ENCODE data around the gene BABAM1. TPM values are rescaled to one million over a fixed set of nuclear protein-coding genes. Genes with fewer than 3 reads are reported as not detected.

The BABAM1 gene
- 166 and 237 TPM in 2 replicates for total RNA-seq (2014; rRNA removed; shearing (Covaris generic))

GRCh38 chr19:17266975-17267788 lies at the start of gene BABAM1:
Gene BABAM1, plus strand, starts transcription at chr19:17267443. Its CDS starts 1,364 bp downstream, at chr19:17268807.
- in situ Hi-C loops (cut with HindIII; ENCODE audit: low sequenced_read_pairs), result no loop called here
- peak; percentile 100 for DNase-seq (ENCODE audit: low spot score)

- no peak for DNase-seq (ENCODE audit: low spot score)
- in situ Hi-C loops (cut with HindIII; ENCODE audit: low sequenced_read_pairs), result no loop called here
Observed at GRCh38 chr19:17219286-17219685, 48.0 kb upstream of the BABAM1 start.

- DNase-seq (ENCODE audit: low spot score), result no peak
- in situ Hi-C loops (cut with HindIII; ENCODE audit: low sequenced_read_pairs), result no loop called here
Observed at GRCh38 chr19:17220207-17220758, 47.0 kb upstream of the BABAM1 start.

GRCh38 chr19:17225053-17225452 lies 42.2 kb upstream of the BABAM1 start:
- no peak for DNase-seq (ENCODE audit: low spot score)
- in situ Hi-C loops (cut with HindIII; ENCODE audit: low sequenced_read_pairs), result no loop called here

GRCh38 chr19:17226002-17226933 lies 41.0 kb upstream of the BABAM1 start, which contains the start of gene OCEL1:
Gene OCEL1, plus strand, starts transcription at chr19:17226226. Its CDS starts 22 bp downstream, at chr19:17226248.
- DNase-seq (ENCODE audit: low spot score), result peak; percentile 99
- in situ Hi-C loops (cut with HindIII; ENCODE audit: low sequenced_read_pairs), result no loop called here

- in situ Hi-C loops (cut with HindIII; ENCODE audit: low sequenced_read_pairs), result no loop called here
- no peak for DNase-seq (ENCODE audit: low spot score)
Observed at GRCh38 chr19:17227798-17228367, 39.4 kb upstream of the BABAM1 start.

GRCh38 chr19:17229890-17230289 lies 37.4 kb upstream of the BABAM1 start:
- no peak for DNase-seq (ENCODE audit: low spot score)
- in situ Hi-C loops (cut with HindIII; ENCODE audit: low sequenced_read_pairs), result no loop called here

- in situ Hi-C loops (cut with HindIII; ENCODE audit: low sequenced_read_pairs), result no loop called here
- no peak for DNase-seq (ENCODE audit: low spot score)
Observed at GRCh38 chr19:17232258-17232657, 35.0 kb upstream of the BABAM1 start.

GRCh38 chr19:17234911-17235299 lies 32.3 kb upstream of the BABAM1 start:
- DNase-seq (ENCODE audit: low spot score), result peak; percentile 68
- in situ Hi-C loops (cut with HindIII; ENCODE audit: low sequenced_read_pairs), result no loop called here

- in situ Hi-C loops (cut with HindIII; ENCODE audit: low sequenced_read_pairs), result no loop called here
- DNase-seq (ENCODE audit: low spot score), result peak; percentile 77
Observed at GRCh38 chr19:17235300-17235970, 31.8 kb upstream of the BABAM1 start.

- in situ Hi-C loops (cut with HindIII; ENCODE audit: low sequenced_read_pairs), result no loop called here
- DNase-seq (ENCODE audit: low spot score), result no peak
Observed at GRCh38 chr19:17235971-17236777, 31.1 kb upstream of the BABAM1 start.

- in situ Hi-C loops (cut with HindIII; ENCODE audit: low sequenced_read_pairs), result no loop called here
- no peak for DNase-seq (ENCODE audit: low spot score)
Observed at GRCh38 chr19:17236811-17237543, 30.3 kb upstream of the BABAM1 start.

- DNase-seq (ENCODE audit: low spot score), result no peak
- in situ Hi-C loops (cut with HindIII; ENCODE audit: low sequenced_read_pairs), result no loop called here
Observed at GRCh38 chr19:17237747-17238706, 29.2 kb upstream of the BABAM1 start.

GRCh38 chr19:17240062-17240752 lies 27.0 kb upstream of the BABAM1 start:
- no peak for DNase-seq (ENCODE audit: low spot score)
- in situ Hi-C loops (cut with HindIII; ENCODE audit: low sequenced_read_pairs), result no loop called here

- DNase-seq (ENCODE audit: low spot score), result no peak
- in situ Hi-C loops (cut with HindIII; ENCODE audit: low sequenced_read_pairs), result no loop called here
Observed at GRCh38 chr19:17240826-17241399, 26.3 kb upstream of the BABAM1 start.
